HepG2 (cell line): ENCODE measurements around the gene SDK2.

ENCODE experiments used
- SIN3A ChIP-seq: IDR thresholded peaks from 2 replicates; pipeline ENCODE4 v1.6.1; 2011; ENCODE audit warnings: low read depth, mild to moderate bottlenecking, control low read depth, low read length, borderline replicate concordance
- TF ChIP-seq, protein P1 (sequence below): IDR thresholded peaks from 2 replicates; pipeline ENCODE4 v1.6.1; 2016; ENCODE audit warnings: mild to moderate bottlenecking, missing biosample characterization, missing genetic modification reagents

DNA sequence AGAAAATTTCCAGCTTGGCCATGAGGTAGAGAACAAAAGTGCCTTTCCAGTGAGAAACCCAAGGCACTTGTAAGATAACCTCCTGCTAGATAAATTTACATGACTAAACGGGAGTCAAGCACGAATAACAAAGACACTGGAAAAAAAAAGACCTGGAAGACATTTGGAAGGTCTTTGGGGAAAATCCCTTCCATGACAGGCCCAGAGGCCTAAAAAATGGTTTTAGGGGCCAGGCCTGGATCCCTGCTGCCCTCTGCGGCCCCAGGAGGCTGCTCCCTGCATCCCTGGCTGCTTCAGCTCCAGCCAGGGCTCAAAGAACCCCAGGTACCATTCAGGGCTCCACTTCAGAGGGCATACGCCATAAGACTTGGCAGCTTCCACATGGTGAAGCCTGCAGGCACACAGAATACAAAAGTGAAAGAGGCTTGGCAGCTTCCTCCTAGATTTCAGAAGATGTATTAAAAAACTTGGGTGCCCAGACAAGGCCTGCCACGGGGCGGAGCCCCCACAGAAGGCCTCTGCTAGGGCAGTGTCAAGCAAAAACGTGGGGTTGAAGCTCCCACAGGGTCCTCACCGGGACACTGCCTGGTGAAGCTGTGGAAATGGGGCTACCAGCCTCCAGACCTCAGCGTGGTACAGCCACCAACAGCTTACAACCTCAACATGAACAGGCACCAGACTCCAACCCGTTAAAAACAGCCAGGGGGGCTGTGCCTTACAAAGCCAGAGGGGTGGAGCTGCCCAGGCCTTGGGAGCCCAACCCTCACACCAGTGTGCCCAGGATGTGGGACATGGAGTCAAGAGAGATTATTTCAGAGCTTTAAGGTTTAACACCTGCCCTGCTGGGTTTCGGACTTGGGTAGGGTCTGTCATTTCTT lies 77.1 kb downstream of the SDK2 start:
- TF ChIP-seq, protein P1, sequence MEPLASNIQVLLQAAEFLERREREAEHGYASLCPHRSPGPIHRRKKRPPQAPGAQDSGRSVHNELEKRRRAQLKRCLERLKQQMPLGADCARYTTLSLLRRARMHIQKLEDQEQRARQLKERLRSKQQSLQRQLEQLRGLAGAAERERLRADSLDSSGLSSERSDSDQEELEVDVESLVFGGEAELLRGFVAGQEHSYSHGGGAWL: no peak
- TF ChIP-seq SIN3A: no peak
